HepG2 (cell line): ENCODE results near the gene NR5A2. TPM values are rescaled to one million over a fixed set of nuclear protein-coding genes. Genes with fewer than 3 reads are reported as not detected.

Experiments used
- ATAC-seq: fragments of 200-7000 bp; cut with Tn5 transposase; 3 replicates; pipeline ENCODE4 v1.9.1; 2020; ENCODE audit warnings: mild to moderate bottlenecking, moderate library complexity
- BruUV-seq: library from RNA; stranded (reverse); fragments of 400-500 nt; replicated peaks from 2 replicates; lab custom pipeline; 2021; lab: Mats Ljungman, UMichigan
- CTCF ChIA-PET: fragments of 300-600 bp; formaldehyde crosslinking; extraction: SDS; loops from one replicate; lab custom pipeline; 2021; ENCODE audit warnings: low total read pairs, inconsistent platforms, low intra/inter-chr PET ratio; lab: Yijun Ruan, JAX
- POLR2A ChIA-PET: fragments of 350-600 bp; sonication (Branson Sonifier 250); formaldehyde crosslinking; loops from one replicate; lab custom pipeline; 2020; ENCODE audit warnings: antibody characterized with exemption, inconsistent platforms; lab: Yijun Ruan, JAX
- DNase-seq: peaks from one replicate; pipeline ENCODE4 v3.0.0-alpha.2; 2015; ENCODE audit warnings: low spot score
- FAIRE-seq: peaks from 3 replicates; lab custom pipeline; 2011; peaks lifted over from hg19 to GRCh38; lab: Jason Lieb, UNC
- H2AFZ ChIP-seq: one replicate; pipeline ENCODE4 v1.6.1; 2011; ENCODE audit warnings: low read length, inconsistent platforms
- H3K27ac ChIP-seq: fragments of 300-600 bp; 3 replicates; pipeline ENCODE4 v1.8.0; 2011; ENCODE audit warnings: mixed run types, mild to moderate bottlenecking, mixed read lengths, low read length, inconsistent platforms; ENCODE audit not compliant: insufficient read depth; ENCODE audit errors: extremely low read length
- H3K27me3 ChIP-seq, 2 experiments: fragments of 200-600 bp in 1 of 2; 2 replicates in 1 of 2; 3 replicates in 1 of 2; pipeline versions ENCODE4 v1.6.0 to v1.8.0; 2011; ENCODE audit warnings: low read length in 2 of 2, mild to moderate bottlenecking in 2 of 2, moderate library complexity in 2 of 2, inconsistent platforms in 1 of 2; ENCODE audit not compliant: insufficient read depth in 2 of 2, control insufficient read depth in 1 of 2
- H3K36me3 ChIP-seq, 2 experiments: fragments of 200-600 bp in 1 of 2; replicated peaks in 1 of 2; 2 replicates in 1 of 2; 3 replicates in 1 of 2; pipeline versions ENCODE4 v1.5.1 to v1.8.0; 2011; ENCODE audit warnings: low read length in 2 of 2, inconsistent platforms in 1 of 2; ENCODE audit not compliant: insufficient read depth in 2 of 2, control insufficient read depth in 1 of 2
- H3K4me1 ChIP-seq: 2 replicates; pipeline ENCODE4 v1.5.1; 2012; ENCODE audit warnings: low read length, inconsistent platforms; ENCODE audit not compliant: insufficient read depth
- H3K4me2 ChIP-seq: 2 replicates; pipeline ENCODE4 v1.6.0; 2011; ENCODE audit warnings: low read depth, low read length, inconsistent platforms
- H3K4me3 ChIP-seq, 3 experiments: fragments of 200-600 bp in 1 of 3; sonication (generic), shearing (Covaris generic) in 1 of 3; replicated peaks in 1 of 3; 2 replicates each; pipeline ENCODE4 v1.5.1; 2011 to 2016; ENCODE audit warnings: low read length in 3 of 3, inconsistent platforms in 2 of 3, low read depth in 2 of 3, mild to moderate bottlenecking in 2 of 3, control low read depth in 1 of 3, mixed read lengths in 1 of 3; ENCODE audit not compliant: insufficient read depth in 1 of 3
- H3K79me2 ChIP-seq: one replicate; pipeline ENCODE4 v1.6.1; 2011; ENCODE audit warnings: low read length, inconsistent platforms; ENCODE audit not compliant: insufficient read depth
- H3K9ac ChIP-seq: 2 replicates; pipeline ENCODE4 v1.6.0; 2011; ENCODE audit warnings: mild to moderate bottlenecking, low read depth, low read length, inconsistent platforms; ENCODE audit not compliant: insufficient read depth
- H3K9me3 ChIP-seq: 2 replicates; pipeline ENCODE4 v1.5.1; 2012; ENCODE audit warnings: mild to moderate bottlenecking, low read length
- H4K20me1 ChIP-seq: 2 replicates; pipeline ENCODE4 v1.6.0; 2011; ENCODE audit warnings: inconsistent platforms, mild to moderate bottlenecking, low read length, moderate library complexity; ENCODE audit not compliant: insufficient read depth
- CBX2 ChIP-seq, 2 experiments: fragments of 200-600 bp in 1 of 2; sonication (generic); formaldehyde crosslinking in 1 of 2; IDR thresholded peaks; 2 replicates each; pipeline versions ENCODE4 v1.7.0 to v1.8.1; 2018 to 2022; ENCODE audit warnings: low read depth in 2 of 2, low read length in 1 of 2, mild to moderate bottlenecking in 1 of 2, missing genetic modification reagents in 1 of 2
- HES4 ChIP-seq: sonication (generic); formaldehyde crosslinking; IDR thresholded peaks from 2 replicates; pipeline ENCODE4 v1.9.0; 2021; ENCODE audit warnings: mild to moderate bottlenecking, missing genetic modification reagents, borderline replicate concordance
- HMG20B ChIP-seq: conservative IDR thresholded peaks from 2 replicates; pipeline ENCODE4 v1.6.1; 2016; ENCODE audit warnings: missing genetic modification reagents, missing compliant biosample characterization
- HOXA5 ChIP-seq: sonication (generic); formaldehyde crosslinking; IDR thresholded peaks from 2 replicates; pipeline ENCODE4 v1.4.0; 2020; ENCODE audit warnings: missing genetic modification reagents
- NFYB ChIP-seq: sonication (generic); formaldehyde crosslinking; IDR thresholded peaks from 2 replicates; pipeline ENCODE4 v1.4.0; 2020; ENCODE audit warnings: missing genetic modification reagents
- PHF20 ChIP-seq: sonication (generic); formaldehyde crosslinking; IDR thresholded peaks from 2 replicates; pipeline ENCODE4 v1.5.0; 2020; ENCODE audit warnings: mild to moderate bottlenecking, missing genetic modification reagents
- POGZ ChIP-seq: sonication (generic); formaldehyde crosslinking; IDR thresholded peaks from 2 replicates; pipeline ENCODE4 v1.4.0; 2020; ENCODE audit warnings: mild to moderate bottlenecking, missing genetic modification reagents
- RFX1 ChIP-seq: fragments of 450-650 bp; IDR thresholded peaks from 2 replicates; pipeline ENCODE4 v1.6.1; 2017
- SCMH1 ChIP-seq: sonication (generic); formaldehyde crosslinking; IDR thresholded peaks from 2 replicates; pipeline ENCODE4 v1.9.0; 2021; ENCODE audit warnings: missing genetic modification reagents, mild to moderate bottlenecking, borderline replicate concordance
- SMC3 ChIP-seq: IDR thresholded peaks from 2 replicates; pipeline ENCODE4 v1.6.1; 2011; ENCODE audit warnings: low read length, improper control_type of control experiment
- TFE3 ChIP-seq: IDR thresholded peaks from 2 replicates; pipeline ENCODE4 v1.6.1; 2016
- ZFY ChIP-seq: sonication (generic); formaldehyde crosslinking; IDR thresholded peaks from 2 replicates; pipeline ENCODE4 v1.4.0; 2020; ENCODE audit warnings: missing genetic modification reagents
- ZNF282 ChIP-seq: fragments of 450-650 bp; IDR thresholded peaks from 2 replicates; pipeline ENCODE4 v1.6.1; 2018; ENCODE audit not compliant: partially characterized antibody
- ZNF430 ChIP-seq: sonication (generic); formaldehyde crosslinking; IDR thresholded peaks from 2 replicates; pipeline ENCODE4 v1.9.0; 2021; ENCODE audit warnings: mild to moderate bottlenecking, missing genetic modification reagents
- WGBS: methylation state at CpG from one replicate; pipeline ENCODE4 v1.1.6; 2017; ENCODE audit warnings: low lambda C conversion rate; 5-methylcytosine and 5-hydroxymethylcytosine counted together
- in situ Hi-C: cut with HindIII; loops from 2 replicates; pipeline ENCODE4 v1.10.0; 2017; ENCODE audit warnings: low pct_unique_long_range_greater_than_20kb; ENCODE audit not compliant: extremely low pct_ligation_motif_present
- intact Hi-C: fragments of 100-400 bp; cut with micrococcal nuclease; formaldehyde crosslinking; loops from one replicate; pipeline ENCODE4 v1.10.0; 2022; ENCODE audit not compliant: unreplicated experiment
- polyA plus RNA-seq, 8 experiments: library from polyadenylated mRNA; depleted of rRNA in 3 of 8; stranded (reverse) in 7 of 8; unstranded in 1 of 8; fragments of >200 nt; fragmentation: Illumina TruSeq in 4 of 8; extraction: Trizol in 4 of 8; gene quantifications; 2 replicates each; pipeline versions ENCODE4 v1.2.1 to v1.2.3, GENCODE V29; 2011 to 2016; ENCODE audit warnings: low read depth in 4 of 8, missing spikeins in 1 of 8, mixed read lengths in 1 of 8; ENCODE audit not compliant: insufficient read depth in 1 of 8
- total RNA-seq, 5 experiments: library from RNA; depleted of rRNA; stranded (reverse); fragments of >200 nt; fragmentation: Illumina TruSeq; extraction: Trizol; gene quantifications; 2 replicates each; pipeline ENCODE4 v1.2.3, GENCODE V29; 2016; ENCODE audit warnings: low read depth in 1 of 5
- TF ChIP-seq, protein P1 (sequence below): sonication (generic); formaldehyde crosslinking; IDR thresholded peaks from 2 replicates; pipeline ENCODE4 v1.8.0; 2022; ENCODE audit warnings: mild to moderate bottlenecking, missing genetic modification reagents, moderate library complexity

NR5A2 gene
- total and polyA plus RNA-seq, 2 of the 13 experiments (the other 11 are each of a cell fraction or from before 2014, with no cell fraction given), result 0.24 to 2.8 TPM

- TF ChIP-seq HES4 (CRISPR knock-in tag) (no peak), HMG20B (CRISPR knock-in tag) (no peak), NFYB (no peak), PHF20 (CRISPR knock-in tag) (no peak), SCMH1 (no peak), ZNF430 (CRISPR knock-in tag) (no peak), POGZ (CRISPR knock-in tag) (no peak), SMC3 (no peak)
Measured at GRCh38 chr1:200205216-200205995, 177.9 kb downstream of the NR5A2 start.

DNA sequence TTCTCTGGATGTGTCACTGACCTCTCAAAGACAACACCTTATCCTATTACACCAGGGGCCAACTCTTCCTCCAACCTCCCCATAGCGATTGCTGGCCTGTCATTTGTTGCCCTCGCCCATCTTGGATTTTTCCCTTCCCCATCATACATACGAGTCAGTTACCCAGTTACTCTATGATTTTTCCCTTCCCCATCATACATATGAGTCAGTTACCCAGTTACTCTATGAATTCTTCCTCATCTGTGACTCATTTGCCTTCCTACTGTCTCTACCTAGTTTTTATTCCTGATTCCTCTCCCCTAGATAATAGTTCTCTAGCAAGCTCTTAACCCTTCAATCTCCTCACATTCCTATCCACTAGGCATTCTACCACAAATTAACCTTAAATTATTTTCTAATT is 178.8 kb downstream of the NR5A2 start:
- Histone ChIP-seq H3K9ac (no peak overlapping the region), H2AFZ (no peak overlapping the region), H3K79me2 (no peaks in the 10 kb centered on the region), H3K36me3 (no peaks in the 10 kb centered on the region), H3K4me3 (no peak overlapping the region), H3K27me3 (peaks cover 0 to 5% of the 10 kb centered on the region in 2 experiments; a peak in 2 of 5 replicates), H3K9me3 (no peaks in the 10 kb centered on the region), H4K20me1 (no peaks in the 10 kb centered on the region), H3K27ac (no peak overlapping the region), H3K4me1 (no peaks in the 10 kb centered on the region), H3K4me2 (no peak overlapping the region)
- FAIRE-seq, result no peak
- ChIA-PET POLR2A (no interaction called here), CTCF (no interaction called here)
- in situ Hi-C loops, result no loop called here
- intact Hi-C loops, result no loop called here
- no peak for DNase-seq
- WGBS, result 13% methylated on average over 3 of the region's 3 CpGs
- BruUV-seq, result no TSS peak
- ATAC-seq, result no peak
- TF ChIP-seq RFX1 (no peak), TFE3 (CRISPR knock-in tag) (no peak), ZNF282 (no peak), HOXA5 (CRISPR knock-in tag) (no peak), ZFY (CRISPR knock-in tag) (no peak), CBX2 (IDR thresholded peaks at IDR 0.05; ENCODE audit: low read depth, low read length) (no peak), CBX2 (CRISPR knock-in tag; IDR thresholded peaks at IDR 0.05; ENCODE audit: low read depth) (no peak)
- TF ChIP-seq, protein P1, sequence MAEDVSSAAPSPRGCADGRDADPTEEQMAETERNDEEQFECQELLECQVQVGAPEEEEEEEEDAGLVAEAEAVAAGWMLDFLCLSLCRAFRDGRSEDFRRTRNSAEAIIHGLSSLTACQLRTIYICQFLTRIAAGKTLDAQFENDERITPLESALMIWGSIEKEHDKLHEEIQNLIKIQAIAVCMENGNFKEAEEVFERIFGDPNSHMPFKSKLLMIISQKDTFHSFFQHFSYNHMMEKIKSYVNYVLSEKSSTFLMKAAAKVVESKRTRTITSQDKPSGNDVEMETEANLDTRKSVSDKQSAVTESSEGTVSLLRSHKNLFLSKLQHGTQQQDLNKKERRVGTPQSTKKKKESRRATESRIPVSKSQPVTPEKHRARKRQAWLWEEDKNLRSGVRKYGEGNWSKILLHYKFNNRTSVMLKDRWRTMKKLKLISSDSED (CRISPR knock-in tag), result no peak

More at GRCh38 chr1:200205216-200205995, 177.9 kb downstream of the NR5A2 start:
- FAIRE-seq, result no peak
- H3K27me3 ChIP-seq, result peaks cover 0 to 5% of the 10 kb centered on the region in 2 experiments; a peak in 2 of 5 replicates
- DNase-seq, result no peak
- no peak for ATAC-seq
- no peak overlapping the region for H3K4me2 ChIP-seq
- no peaks in the 10 kb centered on the region for H3K36me3 ChIP-seq
- no peaks in the 10 kb centered on the region for H3K4me1 ChIP-seq
- H3K9me3 ChIP-seq, result no peaks in the 10 kb centered on the region
- in situ Hi-C loops (no loop called here), intact Hi-C loops (no loop called here)
- no peak overlapping the region for H3K4me3 ChIP-seq
- no peaks in the 10 kb centered on the region for H3K79me2 ChIP-seq
- H3K9ac ChIP-seq, result no peak overlapping the region
- no peaks in the 10 kb centered on the region for H4K20me1 ChIP-seq
- H3K27ac ChIP-seq, result no peak overlapping the region
- no peak overlapping the region for H2AFZ ChIP-seq
- WGBS, result 55% methylated on average over 5 of the region's 5 CpGs
- CTCF ChIA-PET, result no interaction called here
- BruUV-seq, result no TSS peak
- POLR2A ChIA-PET, result no interaction called here
